MM.1S (cell line): Measurements from ENCODE around the gene XPR1.

Experiments used
- CTCF ChIP-seq: fragments of 300-600 bp; sonication (generic); IDR thresholded peaks from 2 replicates; pipeline ENCODE4 v1.5.1; 2016; ENCODE audit warnings: antibody characterized with exemption, low read length, mixed read lengths
- EZH2phosphoT487 ChIP-seq: fragments of 300-600 bp; sonication (generic); IDR thresholded peaks from 2 replicates; pipeline ENCODE4 v1.6.1; 2018; ENCODE audit warnings: antibody characterized with exemption, low read length

- TF ChIP-seq EZH2phosphoT487 (no peak), CTCF (no peak)
These were observed 43.0 kb downstream of the XPR1 start for GRCh38 chr1:180674603-180675530.
